Stimulated activated CD8-positive, alpha-beta memory T cell treated with anti-CD3 and anti-CD28 coated beads, Interleukin-15, amount 100 ng/mL, for 48 hours (primary cell): ENCODE results near the gene VWA1.
"Not testable (repeated sequence)": the region's sequence is repeated elsewhere in the genome, so short reads cannot be mapped to it uniquely, and the experiment has no call there.

Source experiments
- DNase-seq, 2 donors: peaks; one replicate each; pipeline ENCODE4 v3.0.0-alpha.2; 2020; ENCODE audit warnings: low read depth in 2 of 2

Gene VWA1

DNA sequence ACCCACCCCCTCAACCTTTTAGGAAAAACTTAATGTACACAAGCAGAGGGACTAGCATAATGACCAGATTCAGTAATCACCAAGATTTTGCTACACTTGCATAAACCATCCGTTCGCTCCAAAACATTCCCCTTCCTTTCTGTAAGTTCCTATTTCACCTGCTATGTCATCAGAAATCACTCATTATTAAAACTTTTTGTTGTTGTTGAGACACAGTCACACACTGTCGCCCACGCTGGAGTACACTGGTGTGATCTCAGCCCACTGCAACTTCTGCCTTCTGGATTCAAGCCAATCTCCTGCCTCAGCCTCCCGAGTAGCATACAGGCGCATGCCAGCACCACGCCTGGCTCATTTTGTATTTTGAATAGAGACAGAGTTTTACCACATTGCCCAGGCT, 31.8 kb upstream of the VWA1 start:
- DNase-seq: no peak

DNA sequence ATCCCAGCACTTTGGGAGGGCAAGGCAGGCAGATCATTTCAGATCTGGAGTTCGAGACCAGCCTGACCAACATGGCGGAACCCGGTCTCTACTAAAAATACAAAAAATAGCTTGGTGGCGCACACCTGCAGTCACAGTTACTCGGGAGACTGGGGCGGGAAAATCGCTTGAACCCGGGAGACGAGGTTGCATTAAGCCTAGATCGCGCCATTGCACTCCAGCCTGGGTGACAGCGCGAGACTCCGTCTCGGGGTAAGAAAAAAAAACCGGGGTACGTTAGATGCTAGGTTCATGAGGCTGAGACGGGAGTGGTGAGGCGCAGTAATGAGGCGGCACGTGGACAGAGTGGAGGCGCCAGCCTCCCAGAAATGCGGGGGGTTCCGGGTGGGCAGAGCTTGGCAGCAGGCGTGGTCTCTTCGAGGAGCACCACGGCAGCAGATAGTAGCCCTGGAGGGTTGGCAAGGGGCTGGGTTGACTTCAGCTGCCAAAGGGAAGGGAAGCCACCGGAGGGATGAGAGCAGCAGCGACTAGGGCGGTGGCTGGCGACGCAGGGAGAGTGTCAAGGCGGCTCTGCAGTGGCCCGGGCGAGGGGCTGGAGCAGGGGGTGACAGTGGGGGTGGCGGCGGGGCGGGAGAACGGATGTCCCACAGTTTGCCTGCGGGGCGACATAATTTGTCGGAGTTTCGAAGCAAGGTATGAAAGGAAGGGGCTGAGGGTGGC, 29.2 kb upstream of the VWA1 start:
- DNase-seq: no peak

DNA sequence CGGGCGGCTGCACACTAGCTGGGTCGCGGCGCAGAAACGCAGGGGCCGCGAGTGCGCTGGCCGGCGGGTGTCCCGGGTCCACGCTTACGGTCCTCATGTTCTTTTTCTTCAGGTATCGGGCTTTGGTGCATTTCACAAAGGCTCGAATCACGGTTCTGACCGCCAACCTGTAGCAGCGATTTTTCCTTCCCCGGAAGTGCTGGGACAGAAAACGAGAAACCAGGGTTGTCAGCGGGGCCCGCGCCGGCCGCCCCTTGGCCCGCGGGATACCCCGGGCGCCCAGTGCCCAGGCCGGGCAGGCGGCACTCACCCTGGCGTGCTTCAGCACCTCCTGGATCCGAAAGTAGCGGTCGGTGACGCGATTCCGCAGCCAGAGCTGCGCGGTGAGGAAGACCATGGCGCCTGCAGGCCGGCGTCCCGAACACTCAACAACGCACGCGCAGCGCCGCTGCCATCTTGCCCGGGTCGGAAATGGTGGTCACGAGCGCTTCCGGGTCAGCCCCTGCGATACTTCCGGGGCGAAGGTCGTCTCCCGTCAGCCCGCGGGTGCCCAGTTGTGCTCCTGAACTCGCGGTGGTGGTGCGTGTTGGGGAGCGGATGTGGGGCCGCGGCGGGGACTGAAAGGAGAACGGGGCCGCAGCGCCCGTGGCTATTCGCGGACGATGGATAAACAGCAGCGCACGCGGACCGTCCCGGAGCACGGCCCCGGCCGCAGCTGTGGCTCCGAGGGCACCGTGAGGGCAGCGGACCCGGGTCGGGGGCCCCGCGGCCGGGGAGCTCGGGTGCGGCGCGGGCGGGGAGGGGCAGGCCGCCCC, 28.5 kb upstream of the VWA1 start, which contains the start of gene MRPL20:
Gene MRPL20 (minus strand): TSS at position 473 of the 815 bp plus-strand sequence. CDS start 76 bp downstream, at position 397.
- peak; percentile 93 to 96 for DNase-seq

DNA sequence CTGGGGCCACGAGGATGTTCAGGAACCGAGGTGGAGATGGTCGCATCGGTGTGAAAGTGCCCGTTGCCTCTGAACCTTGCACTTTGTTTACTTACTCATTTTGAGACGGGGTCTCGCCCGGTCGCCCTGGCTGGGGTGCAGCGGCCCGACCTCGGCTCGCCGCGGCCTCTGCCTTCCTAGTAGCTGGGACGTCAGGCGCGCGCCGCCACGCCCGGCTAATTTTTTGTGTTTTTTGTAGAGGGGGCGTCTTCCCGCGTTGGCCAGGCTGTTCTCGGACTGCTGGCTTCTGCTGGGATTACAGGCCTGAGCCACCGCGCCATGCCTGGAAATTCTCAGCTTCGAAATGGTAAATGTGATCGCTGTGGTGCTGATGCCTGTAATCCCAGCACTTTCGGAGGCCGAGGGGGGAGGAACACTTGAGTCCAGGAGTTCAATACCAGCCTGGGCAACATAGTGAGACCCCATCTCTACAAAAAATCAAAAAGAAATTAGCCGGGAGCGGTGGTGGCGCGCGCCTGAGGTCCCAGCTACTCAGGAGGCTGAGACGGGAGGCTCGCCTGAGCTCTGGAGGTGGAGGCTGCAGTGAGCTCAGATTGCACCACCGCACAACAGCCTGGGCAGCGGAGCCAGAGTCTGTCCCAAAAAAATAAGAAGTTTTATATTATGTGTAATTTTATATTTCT, 27.7 kb upstream of the VWA1 start:
- DNase-seq: no peak

DNA sequence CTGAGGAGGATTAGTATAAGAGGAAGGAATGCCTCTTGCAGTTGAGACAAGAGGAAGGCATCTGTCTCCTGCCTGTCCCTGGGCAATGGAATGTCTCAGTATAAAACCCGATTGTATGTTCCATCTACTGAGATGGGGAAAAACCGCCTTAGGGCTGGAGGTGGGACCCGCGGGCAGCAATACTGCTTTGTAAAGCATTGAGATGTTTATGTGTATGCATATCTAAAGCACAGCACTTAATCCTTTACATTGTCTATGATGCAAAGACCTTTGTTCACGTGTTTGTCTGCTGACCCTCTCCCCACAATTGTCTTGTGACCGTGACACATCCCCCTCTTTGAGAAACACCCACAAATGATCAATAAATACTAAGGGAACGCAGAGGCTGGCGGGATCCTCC, 25.3 kb upstream of the VWA1 start:
- DNase-seq: not testable (repeated sequence)

DNA sequence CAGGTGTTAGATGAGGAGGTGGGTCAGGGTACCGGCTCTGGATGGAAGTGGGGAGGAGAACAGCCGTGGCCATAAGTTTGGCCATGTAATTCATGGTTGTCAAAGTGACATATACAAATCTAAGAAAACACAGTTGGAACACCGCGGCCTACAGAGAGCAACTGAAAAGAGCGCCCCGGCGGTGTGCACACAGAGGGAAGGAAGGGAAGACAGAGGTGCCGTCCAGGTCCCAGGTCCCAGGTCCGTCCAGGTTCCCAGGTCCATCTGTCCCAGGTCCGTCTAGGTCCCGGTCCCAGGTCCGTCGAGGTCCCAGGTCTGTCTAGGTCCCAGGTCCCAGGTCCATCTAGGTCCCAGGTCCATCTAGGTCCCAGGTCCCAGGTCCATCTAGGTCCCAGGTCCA, 23.9 kb upstream of the VWA1 start:
- DNase-seq: no peak

DNA sequence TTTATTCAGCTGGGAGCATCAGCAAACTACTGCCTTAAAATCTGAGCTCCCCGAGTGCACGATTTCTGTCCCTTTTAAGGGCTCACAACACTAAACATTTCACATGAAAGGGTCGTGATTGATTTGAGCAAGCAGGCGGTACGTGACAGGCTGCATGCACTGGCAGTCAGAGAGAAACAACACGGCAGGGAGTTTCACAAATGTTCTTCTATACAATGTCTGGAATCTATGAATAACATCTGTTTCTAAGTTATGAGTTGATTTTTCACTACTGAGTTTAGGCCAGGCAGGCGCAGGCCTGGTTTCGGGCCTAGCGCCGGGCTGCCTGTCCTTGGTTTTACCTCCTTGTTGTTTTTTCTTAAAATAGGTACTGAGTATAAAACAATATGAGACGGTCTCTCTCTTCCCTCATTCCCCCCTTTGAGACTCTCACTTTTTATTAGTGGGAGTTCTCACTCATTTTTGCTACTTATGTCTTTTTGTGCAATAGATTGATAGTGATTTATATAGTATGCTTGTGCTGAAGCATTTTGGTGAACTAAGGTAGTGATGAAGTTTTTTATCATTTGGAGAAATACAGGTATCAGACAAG, 23.1 kb upstream of the VWA1 start:
- DNase-seq: not testable (repeated sequence)

DNA sequence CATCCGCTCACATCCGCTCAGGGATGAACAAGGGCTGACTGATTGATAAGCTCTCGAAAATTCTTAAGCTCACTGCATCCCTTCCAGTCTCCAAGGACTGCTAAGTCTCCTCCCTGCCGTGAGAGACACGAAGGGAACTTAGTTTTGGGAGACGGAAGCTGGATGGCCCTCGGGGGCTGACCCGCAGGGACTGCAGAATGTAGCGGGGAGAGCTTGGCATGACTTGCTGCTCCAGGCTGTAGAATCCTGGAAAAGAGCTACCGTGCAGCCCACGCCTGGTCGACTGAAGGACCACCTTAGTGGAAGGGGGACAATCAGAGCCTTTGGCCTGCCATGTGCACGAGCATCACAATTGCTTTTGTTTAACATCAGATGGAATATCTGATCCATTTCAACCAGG, 19.7 kb upstream of the VWA1 start:
- DNase-seq: no peak

DNA sequence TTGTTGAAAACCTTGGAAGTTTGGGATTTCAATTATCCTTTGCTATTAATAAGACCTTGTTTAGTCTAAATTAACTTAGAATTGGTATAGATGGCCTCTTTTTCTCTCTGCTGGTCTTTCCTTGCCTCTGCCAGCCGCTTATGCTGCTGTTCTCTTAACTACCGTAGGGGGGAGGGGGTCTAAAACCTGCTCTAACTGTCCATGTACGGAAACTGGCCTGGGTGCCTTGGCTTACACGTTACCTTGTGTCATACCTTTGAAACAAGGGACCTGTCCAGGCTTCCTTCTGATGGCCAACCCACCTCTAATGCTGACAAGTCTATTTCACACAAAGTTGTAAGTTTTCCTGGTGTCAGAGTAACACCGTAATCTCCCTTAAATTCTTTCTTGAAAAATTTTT, 18.1 kb upstream of the VWA1 start:
- DNase-seq: not testable (repeated sequence)

DNA sequence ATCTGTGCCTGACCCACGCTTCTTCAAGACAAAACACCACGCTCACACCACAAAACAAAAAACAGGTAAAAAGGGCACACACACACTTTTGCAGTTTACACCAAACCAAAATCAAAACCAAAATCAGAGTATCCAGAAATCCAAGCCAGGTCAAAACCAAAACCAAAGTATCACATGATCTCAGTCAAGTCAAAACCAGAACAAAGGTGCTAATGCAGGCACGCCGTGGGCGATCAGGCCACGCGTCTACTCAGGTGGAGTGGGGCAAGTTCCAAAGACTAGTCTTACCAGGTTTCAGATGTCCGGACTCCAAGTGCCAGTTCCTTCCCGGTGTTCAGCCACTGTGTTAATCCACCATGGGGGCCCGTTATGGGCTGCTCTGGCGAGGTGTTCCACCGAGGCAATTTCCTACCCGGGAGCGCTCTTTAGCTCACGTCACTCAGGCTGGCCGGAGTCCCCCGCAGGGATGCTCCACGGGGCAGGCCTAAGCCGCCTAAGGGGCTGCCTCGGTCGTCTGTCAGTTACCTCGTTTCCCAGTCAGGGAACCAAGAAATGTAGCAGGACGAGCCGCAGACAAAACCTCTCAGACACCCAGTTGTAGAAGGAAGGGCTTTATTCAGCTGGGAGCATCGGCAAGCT, 17.5 kb upstream of the VWA1 start:
- DNase-seq: not testable (repeated sequence)

DNA sequence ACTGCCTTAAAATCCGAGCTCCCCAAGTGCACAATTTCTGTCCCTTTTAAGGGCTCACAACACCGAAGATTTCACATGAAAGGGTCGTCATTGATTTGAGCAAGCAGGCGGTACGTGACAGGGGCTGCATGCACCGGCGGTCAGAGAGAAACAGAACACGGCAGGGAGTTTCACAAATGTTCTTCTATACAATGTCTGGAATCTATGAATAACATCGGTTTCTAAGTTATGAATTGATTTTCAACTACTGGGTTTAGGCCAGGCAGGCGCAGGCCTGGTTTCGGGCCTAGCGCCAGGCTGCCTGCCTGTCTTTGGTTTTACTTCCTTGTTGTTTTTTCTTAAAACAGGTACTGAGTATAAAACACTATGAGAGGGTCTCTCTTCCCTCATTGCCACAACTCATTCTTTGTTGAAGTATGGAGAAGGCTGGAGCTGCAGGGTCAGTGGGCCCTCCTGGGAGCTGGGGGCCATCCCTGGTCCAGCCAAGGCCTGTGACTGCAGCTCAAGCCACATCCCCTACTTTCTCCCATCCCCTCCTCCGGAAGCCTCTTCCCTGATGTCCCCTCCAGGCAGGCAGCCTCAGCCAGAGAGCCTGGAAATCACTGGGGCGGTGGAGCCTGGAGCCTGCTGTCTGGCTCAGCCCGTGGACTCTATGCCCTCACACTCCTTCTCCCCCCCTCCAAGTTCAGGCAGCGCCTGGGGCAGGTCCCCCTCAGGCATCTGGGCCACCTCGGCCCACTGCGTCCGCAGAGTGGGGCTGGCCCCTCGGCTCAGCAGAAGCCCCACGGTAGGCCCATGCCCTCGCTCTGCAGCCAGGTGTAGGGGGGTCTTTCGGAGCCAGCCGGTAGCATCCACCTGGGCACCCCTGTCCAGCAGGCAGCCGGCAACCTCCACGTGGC, 16.8 kb upstream of the VWA1 start:
- DNase-seq: no peak

DNA sequence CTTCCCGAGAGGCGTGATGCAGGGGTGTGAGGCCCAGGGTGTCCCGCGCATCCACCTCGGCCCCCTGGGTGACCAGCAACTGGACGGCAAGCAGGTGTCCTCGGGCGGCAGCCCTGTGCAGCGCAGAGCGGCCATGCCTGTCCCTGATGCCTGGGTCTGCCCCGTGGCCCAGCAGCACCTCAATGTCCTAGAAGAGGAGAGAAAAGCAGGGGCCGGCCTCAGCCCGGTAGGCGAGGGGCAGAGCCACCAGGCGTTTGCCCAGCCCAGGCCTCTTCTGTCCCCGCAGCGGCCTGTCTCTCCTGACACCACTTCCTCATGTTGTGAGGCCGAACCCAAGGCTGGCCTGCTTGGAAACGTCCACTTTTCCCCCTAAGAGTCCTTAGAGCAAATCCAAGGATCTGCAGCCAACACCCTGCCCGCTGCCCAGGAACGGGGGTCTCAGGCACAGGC, 16.1 kb upstream of the VWA1 start:
- DNase-seq: no peak

DNA sequence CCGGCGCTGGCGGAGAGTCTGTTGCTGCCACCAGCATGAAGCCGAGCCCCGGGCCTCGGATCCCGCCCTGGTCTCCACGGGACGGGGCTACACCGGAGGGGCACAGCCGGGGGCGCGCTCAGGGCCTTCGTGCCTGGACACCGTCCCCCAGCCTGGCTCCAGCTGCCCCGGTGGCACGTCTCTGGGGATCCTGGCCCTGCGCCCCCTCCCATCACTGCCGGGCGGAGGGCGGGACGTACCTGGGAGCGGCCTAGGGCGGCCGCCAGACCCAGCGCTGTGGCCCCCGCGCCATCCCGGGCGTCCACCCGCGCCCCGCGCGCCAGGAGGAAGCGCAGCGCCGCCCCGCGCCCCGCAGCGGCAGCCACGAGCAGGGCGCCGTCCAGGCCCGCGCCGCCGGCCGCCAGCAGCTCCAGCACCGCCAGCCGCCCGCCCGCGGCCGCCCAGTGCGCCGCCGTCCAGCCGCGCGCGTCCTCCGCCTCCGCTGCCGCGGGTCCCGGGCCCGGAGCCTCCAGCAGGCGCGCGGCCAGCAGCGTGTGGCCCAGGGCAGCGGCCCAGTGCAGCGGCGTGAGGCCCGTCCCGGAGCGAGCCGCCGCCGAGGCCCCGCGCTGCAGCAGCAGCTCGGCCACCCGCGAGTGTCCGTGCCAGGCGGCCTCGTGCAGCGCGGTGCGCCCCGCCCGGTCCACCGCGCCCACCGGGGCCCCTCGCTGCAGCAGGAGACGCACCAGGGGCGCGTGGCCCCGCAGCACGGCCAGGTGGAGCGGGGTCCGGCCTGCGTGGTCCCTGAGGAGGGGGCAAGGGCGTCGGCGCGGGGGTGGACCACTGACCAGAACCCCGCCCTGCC, 15.5 kb upstream of the VWA1 start:
- no peak for DNase-seq

DNA sequence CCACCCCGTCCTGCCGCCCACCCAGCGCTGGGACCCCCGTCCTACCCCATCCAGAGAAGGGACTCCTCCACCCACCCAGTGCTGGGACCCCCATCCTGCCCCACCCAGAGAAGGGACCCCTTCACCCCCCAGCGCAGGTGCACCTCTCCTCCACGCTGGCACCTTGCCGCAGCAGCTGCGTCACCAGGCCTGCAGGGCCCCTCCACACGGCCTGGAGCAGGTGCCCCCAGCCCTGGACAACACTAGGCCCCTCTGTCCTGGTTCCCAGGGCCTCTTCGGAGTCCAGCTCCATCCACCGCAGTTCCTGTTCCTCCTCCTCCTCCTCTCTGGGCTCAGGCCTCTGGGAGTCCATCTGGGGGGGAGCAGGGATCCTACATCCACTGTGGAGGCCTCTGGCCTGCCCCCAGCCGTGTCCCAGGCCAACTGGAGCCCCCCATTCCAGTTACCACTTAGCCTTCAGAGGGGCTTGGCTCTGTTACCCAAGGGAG, 14.8 kb upstream of the VWA1 start:
- DNase-seq: no peak

DNA sequence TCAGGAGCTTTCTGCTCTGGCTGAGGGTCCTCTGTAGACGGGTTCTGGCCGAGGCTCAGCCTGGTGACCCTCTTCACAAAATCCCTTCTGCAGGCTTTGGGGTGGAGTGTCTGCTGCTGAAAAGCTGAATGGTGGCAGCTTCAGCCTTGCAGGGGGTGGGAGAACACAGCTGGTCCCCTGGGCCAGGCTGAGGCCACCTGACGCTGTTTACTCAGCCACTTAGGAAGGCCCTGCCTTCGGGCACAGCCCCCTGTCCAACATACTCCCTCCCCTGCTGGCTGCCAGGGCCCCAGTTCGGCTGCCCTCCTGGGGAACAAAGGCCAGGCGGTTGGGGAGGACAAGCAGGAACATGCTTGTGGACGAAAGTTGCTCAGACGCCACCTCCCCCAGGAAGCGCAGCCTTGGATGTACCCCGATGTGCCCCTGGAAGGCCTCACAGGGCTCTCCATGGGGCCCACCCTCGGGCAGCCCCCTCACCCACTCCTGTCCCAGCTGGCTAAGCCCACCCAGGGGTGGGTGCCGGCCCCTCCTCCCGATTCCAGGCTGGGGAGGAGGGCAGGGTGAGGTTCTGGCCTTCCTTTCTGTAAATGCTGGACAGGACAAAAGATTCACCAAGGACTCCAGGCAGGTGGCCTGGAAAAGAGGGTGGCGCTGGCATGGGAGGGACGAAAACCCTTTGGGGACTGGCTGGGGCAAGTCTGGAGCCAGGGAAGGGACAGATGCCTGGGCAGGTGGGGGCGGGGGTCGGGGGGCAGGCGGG, 14.2 kb upstream of the VWA1 start, which contains the start of gene ANKRD65:
Gene ANKRD65 (minus strand): TSS at position 130 of the 760 bp plus-strand sequence. CDS start 271 bp downstream, outside the sequence.
- DNase-seq: no peak

DNA sequence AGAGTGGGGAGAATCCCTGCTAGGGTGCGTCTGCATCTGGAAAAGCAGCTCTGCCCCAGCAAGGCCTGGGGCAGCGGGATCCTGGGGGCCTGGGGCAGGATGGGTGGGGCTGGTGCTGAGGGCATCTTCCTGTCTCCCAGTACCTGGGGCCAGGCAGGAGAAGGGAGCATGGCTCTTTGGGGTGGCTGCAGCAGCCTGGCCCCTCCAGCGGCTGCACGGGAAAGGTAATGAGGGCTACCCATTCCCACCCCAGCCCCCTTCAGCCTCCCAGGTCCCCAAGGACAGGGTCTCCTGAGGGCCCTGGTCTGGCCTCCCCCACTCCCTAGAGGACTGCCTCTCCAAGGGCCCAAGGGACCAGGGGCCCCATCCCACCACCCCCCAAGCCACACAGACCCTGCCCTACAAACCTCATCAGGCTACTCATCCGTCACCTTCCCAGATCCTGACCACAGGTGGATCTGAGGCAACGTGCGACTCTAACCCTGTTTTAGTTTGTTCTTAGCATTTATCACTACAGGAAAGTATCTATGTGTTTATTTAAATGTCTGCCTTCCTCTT, 13.5 kb upstream of the VWA1 start:
- no peak for DNase-seq

DNA sequence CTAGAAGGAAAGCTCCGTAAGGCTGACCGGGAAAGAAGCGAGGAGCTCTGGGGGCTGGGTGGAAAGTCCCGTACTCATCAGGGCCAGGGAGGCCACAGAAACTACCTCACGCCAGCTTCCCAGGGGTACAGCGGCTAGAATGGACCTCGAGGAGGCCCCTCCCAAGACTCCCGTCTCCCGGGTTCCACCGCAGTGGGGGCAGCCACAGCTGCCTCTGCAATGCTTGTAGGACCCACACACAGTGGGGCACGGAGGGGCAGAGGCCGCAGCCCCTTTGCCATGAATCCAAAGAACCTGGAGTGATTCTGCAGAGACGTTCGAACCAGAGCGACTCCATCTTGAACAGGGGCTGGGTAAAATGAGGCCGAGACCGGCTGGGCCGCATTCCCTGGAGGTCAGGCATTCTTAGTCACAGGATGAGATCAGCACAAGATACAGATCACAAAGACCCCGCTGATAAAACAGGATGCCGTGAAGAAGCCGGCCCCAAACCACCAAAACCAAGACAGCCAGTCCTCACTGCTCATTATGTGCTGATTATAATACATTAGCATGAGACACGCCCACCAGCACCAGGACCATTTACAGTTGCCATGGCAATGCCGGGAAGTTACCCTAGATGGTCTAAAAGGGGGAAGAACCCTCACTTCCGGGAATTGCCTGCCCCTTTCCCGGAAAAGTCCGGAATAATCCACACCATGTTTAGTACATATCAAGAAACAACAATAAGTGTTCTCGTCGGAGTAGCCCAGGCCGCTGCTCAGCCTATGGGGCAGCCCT, 12.8 kb upstream of the VWA1 start:
- DNase-seq: no peak

DNA sequence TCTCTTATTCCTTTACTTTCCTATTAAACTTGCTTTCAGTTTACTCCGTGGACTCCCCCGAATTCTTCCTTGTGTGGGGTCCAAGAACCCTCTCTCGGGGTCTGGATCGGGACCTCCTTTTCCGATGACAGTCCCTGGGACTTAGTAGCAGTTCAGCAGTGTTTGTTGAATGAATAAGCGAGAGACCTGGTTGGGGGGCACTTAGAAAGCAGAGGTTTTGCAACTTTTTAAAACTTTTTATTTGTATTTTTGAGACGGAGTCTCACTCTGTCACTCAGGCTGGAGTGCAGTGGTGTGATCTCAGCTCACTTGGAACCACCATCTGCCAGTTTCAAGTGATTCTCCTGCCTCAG, 12.3 kb upstream of the VWA1 start:
- DNase-seq: no peak
